ENCODE results near the gene PCDHB14. TPM values are rescaled to one million over a fixed set of nuclear protein-coding genes. Genes with fewer than 3 reads are reported as not detected.
"Not testable (repeated sequence)": the region's sequence is repeated elsewhere in the genome, so short reads cannot be mapped to it uniquely, and the experiment has no call there.

Gene PCDHB14
- polyA plus RNA-seq, 1 donor (not counting 4 experiments of a cell fraction or from before 2014, with no cell fraction given): 0.13 TPM

DNA sequence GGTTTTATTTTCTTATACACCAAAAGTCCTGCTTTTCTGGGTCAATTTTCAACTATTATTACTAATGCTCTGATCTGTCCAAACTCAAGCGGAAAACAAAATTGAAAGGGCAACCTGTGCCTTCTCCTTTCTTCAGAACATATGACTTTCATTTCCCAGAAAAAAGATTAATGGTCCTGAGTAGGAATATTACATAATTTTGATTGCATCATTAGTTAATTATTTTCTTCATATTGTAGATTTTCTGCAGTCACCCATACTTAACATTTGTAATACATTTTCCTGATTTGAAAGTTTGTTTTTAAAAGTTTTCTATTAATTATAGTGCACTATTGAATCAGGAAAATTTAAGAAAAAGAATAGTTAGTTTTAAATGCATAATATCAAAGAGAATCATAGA is 47.2 kb upstream of the PCDHB14 start:
- Histone ChIP-seq H3K9me1 (ENCODE audit: control insufficient read depth, extremely low read depth, insufficient read depth, low read length) (no peaks in the 10 kb centered on the region), H4K20me1 (ENCODE audit: control insufficient read depth, extremely low read depth, insufficient read depth, low read length) (no peaks in the 10 kb centered on the region), H3K27ac (ENCODE audit: control insufficient read depth, insufficient read depth, low read length) (no peak overlapping the region), H3K79me2 (ENCODE audit: control insufficient read depth, insufficient read depth, low read length) (no peaks in the 10 kb centered on the region), H3K4me1 (ENCODE audit: control insufficient read depth, extremely low read depth, insufficient read depth, low read length) (no peaks in the 10 kb centered on the region), H3K4me3 (ENCODE audit: control insufficient read depth in 2 of 3, extremely low read depth in 1 of 3, insufficient read depth in 2 of 3, low read depth in 1 of 3, low read length in 3 of 3) (no peak overlapping the region), H3K4me2 (ENCODE audit: control insufficient read depth, extremely low read depth, insufficient read depth, low read depth, low read length) (no peak overlapping the region), H3K9me3 (ENCODE audit: control insufficient read depth, low read depth, low read length) (peaks cover 4% of the 10 kb centered on the region), H3K9ac (ENCODE audit: control insufficient read depth, extremely low read depth, insufficient read depth, low read length) (no peak overlapping the region), H2AFZ (ENCODE audit: control insufficient read depth, low read length) (no peak overlapping the region), H3K27me3 (ENCODE audit: control insufficient read depth, extremely low read depth, insufficient read depth, low read length) (no peaks in the 10 kb centered on the region), H3K36me3 (ENCODE audit: control insufficient read depth in 2 of 2, extremely low read depth in 1 of 2, insufficient read depth in 2 of 2, low read length in 2 of 2) (no peaks in the 10 kb centered on the region)
- no peak for TF ChIP-seq EZH2 (IDR thresholded peaks at IDR 0.05; ENCODE audit: low read length)
- DNase-seq (ENCODE audit: low read depth, low spot score) (no peak), FAIRE-seq (no peak)
- dilution Hi-C loops (cut with MboI; ENCODE audit: extremely low pct_ligation_motif_present, low sequenced_read_pairs): no loop called here

DNA sequence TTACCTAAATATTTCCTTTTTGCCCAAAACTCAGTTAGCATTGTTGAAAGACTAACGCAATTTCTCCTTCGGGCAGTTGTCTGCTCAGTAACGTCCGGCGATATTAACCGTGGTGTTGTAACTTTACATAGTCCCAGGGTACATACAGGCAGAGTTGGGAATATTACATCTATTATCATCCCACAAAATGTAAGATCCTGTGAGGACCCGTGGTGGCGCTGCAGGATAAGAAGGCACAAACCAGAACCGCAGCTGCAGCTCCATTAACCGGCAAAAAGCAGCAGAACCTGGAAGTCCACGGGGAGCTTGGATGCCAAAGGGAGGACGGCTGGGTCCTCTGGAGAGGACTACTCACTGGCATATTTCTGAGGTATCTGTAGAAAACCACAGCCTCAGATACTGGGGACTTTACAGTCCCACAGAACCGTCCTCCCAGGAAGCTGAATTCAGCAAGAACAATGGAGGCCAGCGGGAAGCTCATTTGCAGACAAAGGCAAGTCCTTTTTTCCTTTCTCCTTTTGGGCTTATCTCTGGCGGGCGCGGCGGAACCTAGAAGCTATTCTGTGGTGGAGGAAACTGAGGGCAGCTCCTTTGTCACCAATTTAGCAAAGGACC is 45.5 kb upstream of the PCDHB14 start, which contains the start of gene PCDHB8:
PCDHB8 (plus strand) TSS at position 214 of the 615 bp plus-strand sequence; CDS start at position 459, 245 bp downstream.
- H3K4me3 ChIP-seq (ENCODE audit: control insufficient read depth in 2 of 3, extremely low read depth in 1 of 3, insufficient read depth in 2 of 3, low read depth in 1 of 3, low read length in 3 of 3); H3K9me3 ChIP-seq (ENCODE audit: control insufficient read depth, low read depth, low read length); H4K20me1 ChIP-seq (ENCODE audit: control insufficient read depth, extremely low read depth, insufficient read depth, low read length); H3K79me2 ChIP-seq (ENCODE audit: control insufficient read depth, insufficient read depth, low read length); H3K4me1 ChIP-seq (ENCODE audit: control insufficient read depth, extremely low read depth, insufficient read depth, low read length); H3K36me3 ChIP-seq (ENCODE audit: control insufficient read depth in 2 of 2, extremely low read depth in 1 of 2, insufficient read depth in 2 of 2, low read length in 2 of 2); H3K9ac ChIP-seq (ENCODE audit: control insufficient read depth, extremely low read depth, insufficient read depth, low read length); H3K9me1 ChIP-seq (ENCODE audit: control insufficient read depth, extremely low read depth, insufficient read depth, low read length); FAIRE-seq; H3K27ac ChIP-seq (ENCODE audit: control insufficient read depth, insufficient read depth, low read length); H3K4me2 ChIP-seq (ENCODE audit: control insufficient read depth, extremely low read depth, insufficient read depth, low read depth, low read length); dilution Hi-C loops (cut with MboI; ENCODE audit: extremely low pct_ligation_motif_present, low sequenced_read_pairs); DNase-seq (ENCODE audit: low read depth, low spot score); H3K27me3 ChIP-seq (ENCODE audit: control insufficient read depth, extremely low read depth, insufficient read depth, low read length); H2AFZ ChIP-seq (ENCODE audit: control insufficient read depth, low read length): not testable (repeated sequence)

DNA sequence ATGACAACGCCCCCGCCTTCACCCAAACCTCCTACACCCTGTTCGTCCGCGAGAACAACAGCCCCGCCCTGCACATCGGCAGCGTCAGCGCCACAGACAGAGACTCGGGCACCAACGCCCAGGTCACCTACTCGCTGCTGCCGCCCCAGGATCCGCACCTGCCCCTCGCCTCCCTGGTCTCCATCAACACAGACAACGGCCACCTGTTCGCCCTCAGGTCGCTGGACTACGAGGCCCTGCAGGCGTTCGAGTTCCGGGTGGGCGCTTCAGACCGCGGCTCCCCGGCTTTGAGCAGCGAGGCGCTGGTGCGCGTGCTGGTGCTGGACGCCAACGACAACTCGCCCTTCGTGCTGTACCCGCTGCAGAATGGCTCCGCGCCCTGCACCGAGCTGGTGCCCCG is 43.8 kb upstream of the PCDHB14 start:
- H3K9me1 ChIP-seq (ENCODE audit: control insufficient read depth, extremely low read depth, insufficient read depth, low read length); H2AFZ ChIP-seq (ENCODE audit: control insufficient read depth, low read length); FAIRE-seq; H3K9ac ChIP-seq (ENCODE audit: control insufficient read depth, extremely low read depth, insufficient read depth, low read length); H3K4me2 ChIP-seq (ENCODE audit: control insufficient read depth, extremely low read depth, insufficient read depth, low read depth, low read length); H3K4me3 ChIP-seq (ENCODE audit: control insufficient read depth in 2 of 3, extremely low read depth in 1 of 3, insufficient read depth in 2 of 3, low read depth in 1 of 3, low read length in 3 of 3); dilution Hi-C loops (cut with MboI; ENCODE audit: extremely low pct_ligation_motif_present, low sequenced_read_pairs); H4K20me1 ChIP-seq (ENCODE audit: control insufficient read depth, extremely low read depth, insufficient read depth, low read length); H3K79me2 ChIP-seq (ENCODE audit: control insufficient read depth, insufficient read depth, low read length); H3K27me3 ChIP-seq (ENCODE audit: control insufficient read depth, extremely low read depth, insufficient read depth, low read length); H3K4me1 ChIP-seq (ENCODE audit: control insufficient read depth, extremely low read depth, insufficient read depth, low read length); H3K27ac ChIP-seq (ENCODE audit: control insufficient read depth, insufficient read depth, low read length); H3K36me3 ChIP-seq (ENCODE audit: control insufficient read depth in 2 of 2, extremely low read depth in 1 of 2, insufficient read depth in 2 of 2, low read length in 2 of 2); DNase-seq (ENCODE audit: low read depth, low spot score); H3K9me3 ChIP-seq (ENCODE audit: control insufficient read depth, low read depth, low read length): not testable (repeated sequence)

DNA sequence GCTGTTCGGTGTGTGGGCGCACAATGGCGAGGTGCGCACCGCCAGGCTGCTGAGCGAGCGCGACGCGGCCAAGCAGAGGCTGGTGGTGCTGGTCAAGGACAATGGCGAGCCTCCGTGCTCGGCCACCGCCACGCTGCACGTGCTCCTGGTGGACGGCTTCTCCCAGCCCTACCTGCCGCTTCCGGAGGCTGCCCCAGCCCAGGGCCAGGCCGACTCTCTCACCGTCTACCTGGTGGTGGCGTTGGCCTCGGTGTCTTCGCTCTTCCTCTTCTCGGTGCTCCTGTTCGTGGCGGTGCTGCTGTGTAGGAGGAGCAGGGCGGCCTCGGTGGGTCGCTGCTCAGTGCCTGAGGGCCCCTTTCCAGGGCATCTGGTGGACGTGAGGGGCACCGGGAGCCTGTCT is 43.3 kb upstream of the PCDHB14 start:
- FAIRE-seq; DNase-seq (ENCODE audit: low read depth, low spot score); dilution Hi-C loops (cut with MboI; ENCODE audit: extremely low pct_ligation_motif_present, low sequenced_read_pairs): not testable (repeated sequence)

More for the DNA sequence above, 43.3 kb upstream of the PCDHB14 start:
- not testable (repeated sequence) for H3K27me3 ChIP-seq (ENCODE audit: control insufficient read depth, extremely low read depth, insufficient read depth, low read length); H2AFZ ChIP-seq (ENCODE audit: control insufficient read depth, low read length); H3K27ac ChIP-seq (ENCODE audit: control insufficient read depth, insufficient read depth, low read length); H3K36me3 ChIP-seq (ENCODE audit: control insufficient read depth in 2 of 2, extremely low read depth in 1 of 2, insufficient read depth in 2 of 2, low read length in 2 of 2); H3K9ac ChIP-seq (ENCODE audit: control insufficient read depth, extremely low read depth, insufficient read depth, low read length); H3K9me3 ChIP-seq (ENCODE audit: control insufficient read depth, low read depth, low read length); H3K4me1 ChIP-seq (ENCODE audit: control insufficient read depth, extremely low read depth, insufficient read depth, low read length); H3K79me2 ChIP-seq (ENCODE audit: control insufficient read depth, insufficient read depth, low read length); H3K4me2 ChIP-seq (ENCODE audit: control insufficient read depth, extremely low read depth, insufficient read depth, low read depth, low read length); H3K4me3 ChIP-seq (ENCODE audit: control insufficient read depth in 2 of 3, extremely low read depth in 1 of 3, insufficient read depth in 2 of 3, low read depth in 1 of 3, low read length in 3 of 3); H4K20me1 ChIP-seq (ENCODE audit: control insufficient read depth, extremely low read depth, insufficient read depth, low read length); H3K9me1 ChIP-seq (ENCODE audit: control insufficient read depth, extremely low read depth, insufficient read depth, low read length)

Data from keratinocyte (primary cell).